Measurements from ENCODE around the gene HELZ.

The HELZ gene

GRCh38 chr17:67071595-67071994 is 173.4 kb downstream of the HELZ start:
- H3K4me3 ChIP-seq (ENCODE audit: low read depth, low read length) = no peak overlapping the region
- no peak for DNase-seq (ENCODE audit: low read depth, low spot score)
- TF ChIP-seq CTCF (IDR thresholded peaks at IDR 0.05; ENCODE audit: insufficient read depth, low read length, missing control alignments) = no peak
- POLR2A ChIA-PET = no interaction called here
- CTCF ChIA-PET = no interaction called here

DNA sequence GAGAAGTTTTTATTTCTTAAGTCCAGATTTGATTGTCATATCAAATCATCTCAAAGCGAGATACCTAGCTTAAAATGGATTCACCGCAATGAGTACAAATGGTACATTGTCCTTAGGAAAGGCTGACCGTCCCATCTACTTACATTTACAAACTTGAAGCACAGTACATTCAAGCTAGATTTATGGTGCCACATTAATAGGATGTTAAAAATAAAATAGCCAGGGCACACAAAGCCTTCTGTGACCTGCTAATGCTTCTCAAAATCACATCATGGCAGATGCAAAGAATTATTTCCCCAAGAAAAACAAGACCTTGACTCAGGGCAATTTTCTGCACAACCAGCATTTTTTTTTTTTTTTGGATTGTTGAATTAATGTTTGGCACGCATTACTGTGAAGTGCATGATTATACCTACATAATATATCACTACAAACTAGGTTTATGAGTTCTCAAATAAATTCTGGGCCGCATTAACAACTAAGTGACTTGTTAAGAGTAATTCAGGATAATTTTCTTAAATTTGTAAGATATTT is 175.3 kb downstream of the HELZ start:
- H3K4me3 ChIP-seq (ENCODE audit: low read depth, low read length) = no peak overlapping the region
- TF ChIP-seq CTCF (IDR thresholded peaks at IDR 0.05; ENCODE audit: insufficient read depth, low read length, missing control alignments) = no peak
- DNase-seq (ENCODE audit: low read depth, low spot score) = no peak
- ChIA-PET CTCF (no interaction called here), POLR2A (no interaction called here)

- H3K4me3 ChIP-seq (ENCODE audit: low read depth, low read length) = no peak overlapping the region
- CTCF ChIA-PET = interaction anchor here (1.1 to 1.4 kb wide), 2 partner anchors 12 to 89 kb away, joined by 4 to 6 read pairs; no protein-coding TSS in a partner anchor
- POLR2A ChIA-PET = no interaction called here
- no peak for TF ChIP-seq CTCF (IDR thresholded peaks at IDR 0.05; ENCODE audit: insufficient read depth, low read length, missing control alignments)
- DNase-seq (ENCODE audit: low read depth, low spot score) = no peak
Observed at GRCh38 chr17:67068999-67069398, 176.0 kb downstream of the HELZ start.

DNA sequence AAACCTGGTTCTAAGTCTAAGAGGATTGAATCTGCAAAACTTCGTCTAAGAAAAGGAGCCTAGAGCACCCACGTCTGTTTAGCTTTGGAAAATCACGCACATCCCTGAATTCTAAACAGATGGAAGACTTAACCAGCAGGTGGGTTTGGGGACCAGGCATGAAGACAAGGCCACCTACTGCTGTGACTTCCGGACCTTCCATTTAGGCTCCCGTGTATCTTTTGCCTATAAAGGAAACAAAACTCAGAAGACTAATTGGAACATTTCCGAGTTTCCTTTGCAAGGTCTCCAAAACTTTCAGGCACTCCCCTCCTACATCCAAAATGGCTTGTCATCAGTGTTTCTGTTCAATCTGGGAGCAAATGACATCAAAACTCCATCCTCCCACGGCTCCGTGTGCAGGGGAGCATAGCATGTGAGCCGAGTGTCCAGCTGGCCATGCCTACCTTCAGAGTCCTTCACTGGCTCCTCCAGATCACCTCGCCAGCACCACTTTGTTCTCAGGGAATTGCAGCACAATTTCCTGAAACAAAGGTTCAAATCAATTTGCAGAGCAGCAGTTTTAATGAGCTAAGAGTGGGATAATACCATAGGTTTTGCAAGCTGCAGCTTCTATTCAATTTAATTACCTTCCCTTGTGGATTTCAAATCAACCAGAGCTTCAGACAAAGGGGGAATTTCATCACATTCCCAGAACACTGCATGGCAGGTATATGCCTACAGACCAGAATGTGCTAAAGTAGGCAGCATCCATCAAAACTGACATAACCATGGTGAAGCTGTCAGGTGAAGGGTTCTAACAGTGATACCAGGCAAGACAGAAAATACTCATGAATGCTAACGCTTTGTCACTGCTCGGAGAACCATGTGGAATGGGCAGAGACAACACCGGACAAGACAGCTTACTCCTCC is 177.2 kb downstream of the HELZ start:
- ChIA-PET CTCF (interaction anchor here (0.6 to 1.4 kb wide), 4 partner anchors 9 to 90 kb away, joined by 3 to 6 read pairs (median 4); no protein-coding TSS in a partner anchor), POLR2A (no interaction called here)
- no peak for DNase-seq (ENCODE audit: low read depth, low spot score)
- no peak overlapping the region for H3K4me3 ChIP-seq (ENCODE audit: low read depth, low read length)
- no peak for TF ChIP-seq CTCF (IDR thresholded peaks at IDR 0.05; ENCODE audit: insufficient read depth, low read length, missing control alignments)

GRCh38 chr17:67066717-67067116 is 178.3 kb downstream of the HELZ start:
- POLR2A ChIA-PET = no interaction called here
- H3K4me3 ChIP-seq (ENCODE audit: low read depth, low read length) = no peak overlapping the region
- CTCF ChIA-PET = no interaction called here
- TF ChIP-seq CTCF (IDR thresholded peaks at IDR 0.05; ENCODE audit: insufficient read depth, low read length, missing control alignments) = no peak
- no peak for DNase-seq (ENCODE audit: low read depth, low spot score)

DNA sequence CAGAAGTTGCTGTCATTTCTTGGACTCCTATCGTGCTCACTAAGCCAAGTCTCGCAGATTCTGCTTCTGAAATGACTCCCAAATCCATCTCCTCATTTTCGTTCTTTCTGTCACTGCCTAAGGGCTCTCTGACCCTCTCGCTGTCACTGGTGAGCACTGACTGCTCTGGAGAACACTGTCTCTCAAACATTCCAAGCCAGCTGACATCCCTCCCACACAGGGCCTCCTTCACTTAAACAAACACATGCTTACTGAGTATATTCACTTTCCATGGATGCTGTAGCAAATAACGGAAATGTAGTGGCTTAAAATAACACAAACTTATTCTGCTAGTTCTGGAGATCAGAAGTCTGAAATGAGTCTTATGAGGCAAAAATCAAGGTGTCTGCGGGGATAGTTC is 181.9 kb downstream of the HELZ start:
- CTCF ChIA-PET = no interaction called here
- POLR2A ChIA-PET = interaction anchor here (0.6 kb wide), 1 partner anchor 295 kb away, joined by 4 read pairs; no protein-coding TSS in a partner anchor
- no peak for TF ChIP-seq CTCF (IDR thresholded peaks at IDR 0.05; ENCODE audit: insufficient read depth, low read length, missing control alignments)
- no peak for DNase-seq (ENCODE audit: low read depth, low spot score)
- H3K4me3 ChIP-seq (ENCODE audit: low read depth, low read length) = no peak overlapping the region
